HepG2 (cell line): Measurements from ENCODE around the gene AGPAT2. TPM values are rescaled to one million over a fixed set of nuclear protein-coding genes. Genes with fewer than 3 reads are reported as not detected.

ENCODE experiments used
- AGO1 ChIP-seq: fragments of 200-400 bp; formaldehyde crosslinking; IDR thresholded peaks from 2 replicates; pipeline ENCODE4 v1.6.1; 2017; ENCODE audit warnings: mild to moderate bottlenecking, low read depth, low read length, moderate library complexity; ENCODE audit not compliant: poor library complexity, severe bottlenecking
- BCL6 ChIP-seq: IDR thresholded peaks from 2 replicates; pipeline ENCODE4 v1.6.1; 2016; ENCODE audit warnings: missing genetic modification reagents, missing compliant biosample characterization
- DMTF1 ChIP-seq: sonication (generic); formaldehyde crosslinking; IDR thresholded peaks from 2 replicates; pipeline ENCODE4 v1.4.0; 2020; ENCODE audit warnings: mild to moderate bottlenecking, missing genetic modification reagents
- KDM2A ChIP-seq: sonication (generic); formaldehyde crosslinking; IDR thresholded peaks from 2 replicates; pipeline ENCODE4 v1.4.0; 2020; ENCODE audit warnings: low read depth, missing genetic modification reagents, borderline replicate concordance
- KDM5A ChIP-seq: fragments of 200-600 bp; sonication (generic); IDR thresholded peaks from 2 replicates; pipeline ENCODE4 v1.7.0; 2018; ENCODE audit warnings: antibody characterized with exemption, mild to moderate bottlenecking, low read length, borderline replicate concordance
- MBD4 ChIP-seq: IDR thresholded peaks from 2 replicates; pipeline ENCODE4 v1.6.1; 2012; ENCODE audit warnings: low read length, inconsistent platforms, borderline replicate concordance
- RCOR2 ChIP-seq: IDR thresholded peaks from 2 replicates; pipeline ENCODE4 v1.6.1; 2016; ENCODE audit warnings: missing biosample characterization, missing genetic modification reagents
- SOX5 ChIP-seq: IDR thresholded peaks from 2 replicates; pipeline ENCODE4 v1.6.1; 2016; ENCODE audit warnings: borderline replicate concordance
- TCF7L2 ChIP-seq: IDR thresholded peaks from 2 replicates; pipeline ENCODE4 v1.6.1; 2011; ENCODE audit warnings: mild to moderate bottlenecking, low read depth, low read length, moderate library complexity
- TEAD3 ChIP-seq: optimal IDR thresholded peaks from 2 replicates; pipeline ENCODE3; 2016; ENCODE audit warnings: borderline replicate concordance
- ZBTB7B ChIP-seq: sonication (generic); formaldehyde crosslinking; IDR thresholded peaks from 2 replicates; pipeline ENCODE4 v1.4.0; 2020; ENCODE audit warnings: missing genetic modification reagents
- ZGPAT ChIP-seq: IDR thresholded peaks from 2 replicates; pipeline ENCODE4 v1.6.1; 2016; ENCODE audit warnings: mild to moderate bottlenecking
- ZNF292 ChIP-seq: sonication (generic); formaldehyde crosslinking; IDR thresholded peaks from 2 replicates; pipeline ENCODE4 v1.8.1; 2022; ENCODE audit warnings: mild to moderate bottlenecking, low read depth, missing genetic modification reagents, borderline replicate concordance
- ZNF556 ChIP-seq: sonication (generic); formaldehyde crosslinking; IDR thresholded peaks from 2 replicates; pipeline ENCODE4 v1.4.0; 2020; ENCODE audit warnings: mild to moderate bottlenecking, missing genetic modification reagents, borderline replicate concordance
- polyA plus RNA-seq, 8 experiments: library from polyadenylated mRNA; depleted of rRNA in 3 of 8; stranded (reverse) in 7 of 8; unstranded in 1 of 8; fragments of >200 nt; fragmentation: Illumina TruSeq in 4 of 8; extraction: Trizol in 4 of 8; gene quantifications; 2 replicates each; pipeline versions ENCODE4 v1.2.1 to v1.2.3, GENCODE V29; 2011 to 2016; ENCODE audit warnings: low read depth in 4 of 8, missing spikeins in 1 of 8, mixed read lengths in 1 of 8; ENCODE audit not compliant: insufficient read depth in 1 of 8
- total RNA-seq, 5 experiments: library from RNA; depleted of rRNA; stranded (reverse); fragments of >200 nt; fragmentation: Illumina TruSeq; extraction: Trizol; gene quantifications; 2 replicates each; pipeline ENCODE4 v1.2.3, GENCODE V29; 2016; ENCODE audit warnings: low read depth in 1 of 5
- TF ChIP-seq, protein P1 (sequence below): IDR thresholded peaks from 2 replicates; pipeline ENCODE4 v1.4.0; 2020; ENCODE audit warnings: mild to moderate bottlenecking, missing genetic modification reagents
- TF ChIP-seq, protein P2 (sequence below): sonication (generic); formaldehyde crosslinking; IDR thresholded peaks from 2 replicates; pipeline ENCODE4 v1.4.0; 2020; ENCODE audit warnings: missing genetic modification reagents, borderline replicate concordance

AGPAT2 gene
- total and polyA plus RNA-seq, 2 of the 13 experiments (the other 11 are each of a cell fraction or from before 2014, with no cell fraction given) = 3.9 to 25.8 TPM

- TF ChIP-seq KDM5A (no peak), TEAD3 (CRISPR knock-in tag) (peak; percentile 26), TCF7L2 (no peak), KDM2A (CRISPR knock-in tag) (no peak), ZGPAT (CRISPR knock-in tag) (peak; percentile 62), DMTF1 (no peak), BCL6 (CRISPR knock-in tag) (peak; percentile 99), SOX5 (CRISPR knock-in tag) (peak; percentile 71; the same call in 1 of the 2 replicates), MBD4 (no peak), ZBTB7B (CRISPR knock-in tag) (peak; percentile 70; the same call in 1 of the 2 replicates), RCOR2 (CRISPR knock-in tag) (0 out of 2 replicates have a peak, but pooled peaks have one; percentile 33), ZNF556 (CRISPR knock-in tag) (0 out of 2 replicates have a peak, but pooled peaks have one; percentile 41), ZNF292 (CRISPR knock-in tag) (no peak), AGO1 (no peak)
- TF ChIP-seq, protein P1, sequence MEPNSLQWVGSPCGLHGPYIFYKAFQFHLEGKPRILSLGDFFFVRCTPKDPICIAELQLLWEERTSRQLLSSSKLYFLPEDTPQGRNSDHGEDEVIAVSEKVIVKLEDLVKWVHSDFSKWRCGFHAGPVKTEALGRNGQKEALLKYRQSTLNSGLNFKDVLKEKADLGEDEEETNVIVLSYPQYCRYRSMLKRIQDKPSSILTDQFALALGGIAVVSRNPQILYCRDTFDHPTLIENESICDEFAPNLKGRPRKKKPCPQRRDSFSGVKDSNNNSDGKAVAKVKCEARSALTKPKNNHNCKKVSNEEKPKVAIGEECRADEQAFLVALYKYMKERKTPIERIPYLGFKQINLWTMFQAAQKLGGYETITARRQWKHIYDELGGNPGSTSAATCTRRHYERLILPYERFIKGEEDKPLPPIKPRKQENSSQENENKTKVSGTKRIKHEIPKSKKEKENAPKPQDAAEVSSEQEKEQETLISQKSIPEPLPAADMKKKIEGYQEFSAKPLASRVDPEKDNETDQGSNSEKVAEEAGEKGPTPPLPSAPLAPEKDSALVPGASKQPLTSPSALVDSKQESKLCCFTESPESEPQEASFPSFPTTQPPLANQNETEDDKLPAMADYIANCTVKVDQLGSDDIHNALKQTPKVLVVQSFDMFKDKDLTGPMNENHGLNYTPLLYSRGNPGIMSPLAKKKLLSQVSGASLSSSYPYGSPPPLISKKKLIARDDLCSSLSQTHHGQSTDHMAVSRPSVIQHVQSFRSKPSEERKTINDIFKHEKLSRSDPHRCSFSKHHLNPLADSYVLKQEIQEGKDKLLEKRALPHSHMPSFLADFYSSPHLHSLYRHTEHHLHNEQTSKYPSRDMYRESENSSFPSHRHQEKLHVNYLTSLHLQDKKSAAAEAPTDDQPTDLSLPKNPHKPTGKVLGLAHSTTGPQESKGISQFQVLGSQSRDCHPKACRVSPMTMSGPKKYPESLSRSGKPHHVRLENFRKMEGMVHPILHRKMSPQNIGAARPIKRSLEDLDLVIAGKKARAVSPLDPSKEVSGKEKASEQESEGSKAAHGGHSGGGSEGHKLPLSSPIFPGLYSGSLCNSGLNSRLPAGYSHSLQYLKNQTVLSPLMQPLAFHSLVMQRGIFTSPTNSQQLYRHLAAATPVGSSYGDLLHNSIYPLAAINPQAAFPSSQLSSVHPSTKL (CRISPR knock-in tag) = peak; percentile 78
- TF ChIP-seq, protein P2, sequence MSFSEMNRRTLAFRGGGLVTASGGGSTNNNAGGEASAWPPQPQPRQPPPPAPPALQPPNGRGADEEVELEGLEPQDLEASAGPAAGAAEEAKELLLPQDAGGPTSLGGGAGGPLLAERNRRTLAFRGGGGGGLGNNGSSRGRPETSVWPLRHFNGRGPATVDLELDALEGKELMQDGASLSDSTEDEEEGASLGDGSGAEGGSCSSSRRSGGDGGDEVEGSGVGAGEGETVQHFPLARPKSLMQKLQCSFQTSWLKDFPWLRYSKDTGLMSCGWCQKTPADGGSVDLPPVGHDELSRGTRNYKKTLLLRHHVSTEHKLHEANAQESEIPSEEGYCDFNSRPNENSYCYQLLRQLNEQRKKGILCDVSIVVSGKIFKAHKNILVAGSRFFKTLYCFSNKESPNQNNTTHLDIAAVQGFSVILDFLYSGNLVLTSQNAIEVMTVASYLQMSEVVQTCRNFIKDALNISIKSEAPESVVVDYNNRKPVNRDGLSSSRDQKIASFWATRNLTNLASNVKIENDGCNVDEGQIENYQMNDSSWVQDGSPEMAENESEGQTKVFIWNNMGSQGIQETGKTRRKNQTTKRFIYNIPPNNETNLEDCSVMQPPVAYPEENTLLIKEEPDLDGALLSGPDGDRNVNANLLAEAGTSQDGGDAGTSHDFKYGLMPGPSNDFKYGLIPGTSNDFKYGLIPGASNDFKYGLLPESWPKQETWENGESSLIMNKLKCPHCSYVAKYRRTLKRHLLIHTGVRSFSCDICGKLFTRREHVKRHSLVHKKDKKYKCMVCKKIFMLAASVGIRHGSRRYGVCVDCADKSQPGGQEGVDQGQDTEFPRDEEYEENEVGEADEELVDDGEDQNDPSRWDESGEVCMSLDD (CRISPR knock-in tag) = no peak
Observed at GRCh38 chr9:136697821-136698526, 10.7 kb upstream of the AGPAT2 start (continued).
